ENCODE data around the gene EEF2KMT. TPM values are rescaled to one million over a fixed set of nuclear protein-coding genes. Genes with fewer than 3 reads are reported as not detected.

The EEF2KMT gene
- total RNA-seq, 1 experiment from 2014 or later = 13.9 TPM

GRCh38 chr16:5070431-5071186 is 27.0 kb downstream of the EEF2KMT start:
- Mint-ChIP-seq H3K27ac (ENCODE audit: unreplicated experiment) (no peak overlapping the region), H3K27me3 (ENCODE audit: insufficient read depth, unreplicated experiment) (peaks cover 3% of the 10 kb centered on the region), H3K4me3 (ENCODE audit: unreplicated experiment) (peak overlapping the region; percentile 96), H3K9me3 (ENCODE audit: unreplicated experiment) (no peaks in the 10 kb centered on the region), H3K36me3 (ENCODE audit: insufficient read depth, unreplicated experiment) (peaks cover 14% of the 10 kb centered on the region), H3K4me1 (ENCODE audit: low read depth, unreplicated experiment) (no peaks in the 10 kb centered on the region)
- no peak overlapping the region for H3K4me3 ChIP-seq (ENCODE audit: low read depth, low read length)
- H3K36me3 ChIP-seq (ENCODE audit: control insufficient read depth, insufficient read depth, low read length) = no peaks in the 10 kb centered on the region; the same call in 1 of the 2 replicates
- no peak for TF ChIP-seq CTCF (IDR thresholded peaks at IDR 0.05; ENCODE audit: insufficient read depth in 1 of 2, low read depth in 1 of 2, low read length in 1 of 2, severe bottlenecking in 1 of 2, unreplicated experiment in 1 of 2)
- no peak for DNase-seq
- H3K4me1 ChIP-seq = peaks cover 7% of the 10 kb centered on the region; the same call in 1 of the 2 replicates
- ChIA-PET CTCF (no interaction called here), POLR2A (no interaction called here)
- peaks cover 3% of the 10 kb centered on the region; the same call in 1 of the 2 replicates for H3K9me3 ChIP-seq
- BruUV-seq (replicated peaks) = no TSS peak
- H3K27me3 ChIP-seq (replicated peaks; ENCODE audit: control insufficient read depth, insufficient read depth, low read length) = no peaks in the 10 kb centered on the region
- intact Hi-C loops (cut with micrococcal nuclease; ENCODE audit: unreplicated experiment) = loop anchor here (5.0 kb wide), 1 partner anchor 33 kb away; no protein-coding TSS in a partner anchor

- H3K27me3 ChIP-seq (replicated peaks; ENCODE audit: control insufficient read depth, insufficient read depth, low read length) = no peaks in the 10 kb centered on the region
- no peaks in the 10 kb centered on the region for H3K4me1 Mint-ChIP-seq (ENCODE audit: low read depth, unreplicated experiment)
- TF ChIP-seq CTCF (IDR thresholded peaks at IDR 0.05; ENCODE audit: insufficient read depth in 1 of 2, low read depth in 1 of 2, low read length in 1 of 2, severe bottlenecking in 1 of 2, unreplicated experiment in 1 of 2) = no peak
- H3K4me3 Mint-ChIP-seq (ENCODE audit: unreplicated experiment) = no peak overlapping the region
- H3K9me3 Mint-ChIP-seq (ENCODE audit: unreplicated experiment) = no peaks in the 10 kb centered on the region
- H3K36me3 Mint-ChIP-seq (ENCODE audit: insufficient read depth, unreplicated experiment) = peaks cover 8% of the 10 kb centered on the region
- CTCF ChIA-PET = interaction anchor here (0.6 kb wide), 1 partner anchor 34 kb away, joined by 3 read pairs; no protein-coding TSS in a partner anchor
- DNase-seq = no peak
- H3K9me3 ChIP-seq = peaks cover 3% of the 10 kb centered on the region; the same call in 1 of the 2 replicates
- peaks cover 3% of the 10 kb centered on the region for H3K27me3 Mint-ChIP-seq (ENCODE audit: insufficient read depth, unreplicated experiment)
- H3K27ac Mint-ChIP-seq (ENCODE audit: unreplicated experiment) = no peak overlapping the region
- intact Hi-C loops (cut with micrococcal nuclease; ENCODE audit: unreplicated experiment) = loop anchor here (5.0 kb wide), 1 partner anchor 33 kb away; no protein-coding TSS in a partner anchor
- POLR2A ChIA-PET = no interaction called here
- no peak overlapping the region for H3K4me3 ChIP-seq (ENCODE audit: low read depth, low read length)
- H3K36me3 ChIP-seq (ENCODE audit: control insufficient read depth, insufficient read depth, low read length) = no peaks in the 10 kb centered on the region; the same call in 1 of the 2 replicates
- no TSS peak for BruUV-seq (replicated peaks)
- peaks cover 7% of the 10 kb centered on the region; the same call in 1 of the 2 replicates for H3K4me1 ChIP-seq
Observed at GRCh38 chr16:5069854-5070253, 27.7 kb downstream of the EEF2KMT start.

GRCh38 chr16:5069048-5069447 is 28.5 kb downstream of the EEF2KMT start:
- no TSS peak for BruUV-seq (replicated peaks)
- Histone ChIP-seq H3K4me1 (peaks cover 7% of the 10 kb centered on the region; the same call in 1 of the 2 replicates), H3K4me3 (ENCODE audit: low read depth, low read length) (no peak overlapping the region), H3K27me3 (replicated peaks; ENCODE audit: control insufficient read depth, insufficient read depth, low read length) (no peaks in the 10 kb centered on the region), H3K36me3 (ENCODE audit: control insufficient read depth, insufficient read depth, low read length) (no peaks in the 10 kb centered on the region; the same call in 1 of the 2 replicates), H3K9me3 (peaks cover 3% of the 10 kb centered on the region; the same call in 1 of the 2 replicates)
- H3K36me3 Mint-ChIP-seq (ENCODE audit: insufficient read depth, unreplicated experiment) = peaks cover 8% of the 10 kb centered on the region
- POLR2A ChIA-PET = no interaction called here
- TF ChIP-seq CTCF (IDR thresholded peaks at IDR 0.05; ENCODE audit: insufficient read depth in 1 of 2, low read depth in 1 of 2, low read length in 1 of 2, severe bottlenecking in 1 of 2, unreplicated experiment in 1 of 2) = no peak
- H3K4me3 Mint-ChIP-seq (ENCODE audit: unreplicated experiment) = no peak overlapping the region
- DNase-seq = no peak
- no peaks in the 10 kb centered on the region for H3K4me1 Mint-ChIP-seq (ENCODE audit: low read depth, unreplicated experiment)
- no peak overlapping the region for H3K27ac Mint-ChIP-seq (ENCODE audit: unreplicated experiment)
- H3K27me3 Mint-ChIP-seq (ENCODE audit: insufficient read depth, unreplicated experiment) = peaks cover 3% of the 10 kb centered on the region
- intact Hi-C loops (cut with micrococcal nuclease; ENCODE audit: unreplicated experiment) = no loop called here
- CTCF ChIA-PET = interaction anchor here (0.6 kb wide), 1 partner anchor 33 kb away, joined by 3 read pairs; no protein-coding TSS in a partner anchor
- no peaks in the 10 kb centered on the region for H3K9me3 Mint-ChIP-seq (ENCODE audit: unreplicated experiment)
